NCI-H146 (cell line): ENCODE results near the gene MAP1B.
"Not testable (repeated sequence)": the region's sequence is repeated elsewhere in the genome, so short reads cannot be mapped to it uniquely, and the experiment has no call there.

Experiments
- DNase-seq: peaks from one replicate; lab custom pipeline; 2025; lab: John Stamatoyannopoulos, UW

The MAP1B gene

GRCh38 chr5:72107131-72107900, at the start of gene MAP1B:
Gene MAP1B (plus strand): TSS chr5:72107475. CDS start chr5:72107532, 57 bp downstream.
- DNase-seq: peak; percentile 99

GRCh38 chr5:72057816-72058215, 49.5 kb upstream of the MAP1B start:
- DNase-seq: no peak

GRCh38 chr5:72063219-72063819, 44.0 kb upstream of the MAP1B start:
- no peak for DNase-seq

GRCh38 chr5:72064801-72065570, 42.3 kb upstream of the MAP1B start:
- peak; percentile 71 for DNase-seq

- peak; percentile 99 for DNase-seq
These were observed 41.5 kb upstream of the MAP1B start for GRCh38 chr5:72065751-72066255.

- no peak for DNase-seq
These were observed 40.6 kb upstream of the MAP1B start for GRCh38 chr5:72066705-72067107.

- peak; percentile 18 for DNase-seq
These were observed 39.4 kb upstream of the MAP1B start for GRCh38 chr5:72067682-72068470.

- peak; percentile 15 for DNase-seq
These were observed 36.7 kb upstream of the MAP1B start for GRCh38 chr5:72070529-72070928.

GRCh38 chr5:72071906-72072305, 35.4 kb upstream of the MAP1B start:
- no peak for DNase-seq

- DNase-seq: peak; percentile 89
These were observed 33.0 kb upstream of the MAP1B start for GRCh38 chr5:72074251-72074650.

- DNase-seq: no peak
These were observed 31.8 kb upstream of the MAP1B start for GRCh38 chr5:72075461-72075860.

GRCh38 chr5:72076621-72077300, 30.5 kb upstream of the MAP1B start:
- DNase-seq: peak; percentile 26

GRCh38 chr5:72077390-72077789, 29.9 kb upstream of the MAP1B start:
- DNase-seq: no peak

GRCh38 chr5:72079288-72079687, 28.0 kb upstream of the MAP1B start:
- DNase-seq: peak; percentile 61

GRCh38 chr5:72082048-72082447, 25.2 kb upstream of the MAP1B start:
- DNase-seq: no peak

- no peak for DNase-seq
These were observed 22.4 kb upstream of the MAP1B start for GRCh38 chr5:72084876-72085275.

GRCh38 chr5:72085319-72085718, 22.0 kb upstream of the MAP1B start:
- no peak for DNase-seq

GRCh38 chr5:72089713-72090112, 17.6 kb upstream of the MAP1B start:
- DNase-seq: not testable (repeated sequence)

GRCh38 chr5:72092074-72092473, 15.2 kb upstream of the MAP1B start:
- no peak for DNase-seq

- DNase-seq: no peak
These were observed 14.1 kb upstream of the MAP1B start for GRCh38 chr5:72093217-72093616.

- DNase-seq: no peak
These were observed 13.5 kb upstream of the MAP1B start for GRCh38 chr5:72093824-72094223.
